Coronary artery (tissue), 2 donors: Measurements from ENCODE around the gene GLRX.

ENCODE experiments used
- DNase-seq: peaks from one replicate; pipeline ENCODE4 v3.0.0-alpha.2; 2017; ENCODE audit warnings: low spot score
- H3K27ac ChIP-seq, 2 donors: fragments of 200-600 bp; sonication (generic); one replicate each; pipeline ENCODE4 v1.5.1; 2016 to 2019
- H3K4me3 ChIP-seq: fragments of 200-600 bp; sonication (generic); 2 replicates; pipeline ENCODE4 v1.5.1; 2016; ENCODE audit warnings: mild to moderate bottlenecking, moderate library complexity
- TF ChIP-seq, protein P1 (sequence below): fragments of 200-600 bp; sonication (generic); IDR thresholded peaks from one replicate; pipeline ENCODE4 v1.5.1; 2019; ENCODE audit warnings: antibody characterized with exemption

The GLRX gene

DNA sequence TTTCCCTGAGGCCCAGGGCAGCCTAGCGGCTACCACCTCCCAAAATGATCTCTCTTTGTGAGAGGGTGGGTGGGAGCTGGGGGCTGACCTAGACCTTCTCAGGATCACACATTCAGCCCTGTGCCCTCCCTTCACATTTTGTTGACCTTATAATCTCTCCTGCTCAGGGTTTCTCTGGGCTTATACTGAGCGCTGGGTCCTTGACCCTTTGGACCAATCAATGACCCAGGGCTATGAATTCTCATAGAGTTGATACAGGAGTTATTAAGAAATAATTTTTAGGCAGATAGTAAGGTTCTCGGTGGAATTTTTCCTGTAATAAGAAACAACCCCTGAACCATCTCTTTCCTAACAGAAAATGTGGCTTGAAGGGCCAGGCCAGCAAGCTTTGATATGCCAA, 22.0 kb downstream of the GLRX start:
- H3K27ac ChIP-seq, result no peak overlapping the region
- DNase-seq, result no peak
- TF ChIP-seq, protein P1, sequence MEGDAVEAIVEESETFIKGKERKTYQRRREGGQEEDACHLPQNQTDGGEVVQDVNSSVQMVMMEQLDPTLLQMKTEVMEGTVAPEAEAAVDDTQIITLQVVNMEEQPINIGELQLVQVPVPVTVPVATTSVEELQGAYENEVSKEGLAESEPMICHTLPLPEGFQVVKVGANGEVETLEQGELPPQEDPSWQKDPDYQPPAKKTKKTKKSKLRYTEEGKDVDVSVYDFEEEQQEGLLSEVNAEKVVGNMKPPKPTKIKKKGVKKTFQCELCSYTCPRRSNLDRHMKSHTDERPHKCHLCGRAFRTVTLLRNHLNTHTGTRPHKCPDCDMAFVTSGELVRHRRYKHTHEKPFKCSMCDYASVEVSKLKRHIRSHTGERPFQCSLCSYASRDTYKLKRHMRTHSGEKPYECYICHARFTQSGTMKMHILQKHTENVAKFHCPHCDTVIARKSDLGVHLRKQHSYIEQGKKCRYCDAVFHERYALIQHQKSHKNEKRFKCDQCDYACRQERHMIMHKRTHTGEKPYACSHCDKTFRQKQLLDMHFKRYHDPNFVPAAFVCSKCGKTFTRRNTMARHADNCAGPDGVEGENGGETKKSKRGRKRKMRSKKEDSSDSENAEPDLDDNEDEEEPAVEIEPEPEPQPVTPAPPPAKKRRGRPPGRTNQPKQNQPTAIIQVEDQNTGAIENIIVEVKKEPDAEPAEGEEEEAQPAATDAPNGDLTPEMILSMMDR, result no peak
- no peak overlapping the region for H3K4me3 ChIP-seq

DNA sequence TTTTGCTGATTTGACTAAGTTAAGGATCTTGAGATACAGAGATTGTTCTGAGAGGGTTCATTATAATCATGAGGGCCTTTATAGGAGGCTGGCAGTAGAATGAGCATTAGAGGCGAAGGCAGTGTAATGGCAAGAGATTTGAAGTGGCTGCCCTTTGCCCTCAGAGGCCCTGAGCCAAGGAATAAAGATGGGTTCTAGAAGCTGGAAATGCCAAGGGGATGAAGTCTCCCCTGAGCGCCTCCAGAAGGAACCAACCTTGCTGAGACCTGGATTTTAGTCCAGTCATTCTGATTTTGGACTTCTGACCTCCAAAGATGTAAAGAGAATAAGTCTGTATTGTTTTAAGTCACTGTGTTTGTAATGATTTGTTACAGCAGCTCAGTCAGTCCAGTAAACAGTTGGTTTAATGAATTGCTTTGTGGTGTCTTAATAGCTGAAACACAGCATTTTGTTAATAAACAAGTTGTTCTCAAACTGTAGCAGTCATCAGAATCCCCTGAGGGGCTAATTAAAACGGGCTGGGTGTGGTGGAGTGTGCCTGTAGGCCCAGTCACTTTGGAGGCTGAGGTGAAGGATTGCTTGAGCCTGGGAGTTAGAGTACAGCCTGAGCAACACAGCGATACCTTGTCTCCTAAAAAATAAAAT, 23.2 kb downstream of the GLRX start:
- DNase-seq, result no peak
- TF ChIP-seq, protein P1, result no peak
- H3K27ac ChIP-seq, result no peak overlapping the region
- H3K4me3 ChIP-seq, result no peak overlapping the region

DNA sequence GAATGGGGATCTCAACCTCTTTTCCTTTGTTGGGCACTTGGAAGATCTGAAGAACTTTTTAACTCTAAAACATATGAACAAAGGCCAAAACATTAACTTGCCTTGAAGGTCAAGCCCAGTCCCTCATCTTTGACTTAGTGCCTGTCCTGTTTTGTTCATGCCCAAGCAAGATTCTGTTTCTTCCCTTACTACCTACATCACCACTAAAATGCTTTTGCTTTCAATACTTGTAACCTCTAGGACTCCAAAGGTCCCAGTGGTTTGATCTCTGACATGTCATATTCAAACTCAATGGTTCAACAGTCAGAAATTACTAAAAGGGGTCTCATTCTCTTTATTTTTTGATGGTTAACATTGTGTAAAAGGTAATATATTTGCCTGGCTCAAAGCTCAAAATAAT, 24.0 kb downstream of the GLRX start:
- TF ChIP-seq, protein P1, result no peak
- no peak for DNase-seq
- Histone ChIP-seq H3K4me3 (no peak overlapping the region), H3K27ac (no peak overlapping the region)

DNA sequence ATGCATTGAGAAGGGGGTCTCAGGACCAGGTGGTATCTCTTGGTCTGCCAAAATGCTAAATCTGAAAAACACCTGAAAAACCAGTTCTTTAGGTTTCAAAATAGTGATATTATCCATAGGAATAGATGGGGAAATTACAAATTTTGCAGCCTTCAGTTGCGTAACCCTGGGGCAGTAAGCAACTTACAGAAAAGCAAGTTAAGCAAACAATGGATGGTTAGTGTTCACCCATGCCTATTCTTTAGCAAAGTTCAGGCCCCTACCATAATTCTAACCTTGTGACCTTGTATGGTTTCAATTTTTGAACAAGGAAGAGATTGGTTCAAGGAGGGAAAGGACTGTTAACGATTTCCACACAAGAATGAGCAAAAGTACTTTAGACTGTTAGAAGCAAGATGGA, 24.5 kb downstream of the GLRX start:
- DNase-seq, result no peak
- Histone ChIP-seq H3K4me3 (no peak overlapping the region), H3K27ac (no peak overlapping the region)
- TF ChIP-seq, protein P1, result no peak

DNA sequence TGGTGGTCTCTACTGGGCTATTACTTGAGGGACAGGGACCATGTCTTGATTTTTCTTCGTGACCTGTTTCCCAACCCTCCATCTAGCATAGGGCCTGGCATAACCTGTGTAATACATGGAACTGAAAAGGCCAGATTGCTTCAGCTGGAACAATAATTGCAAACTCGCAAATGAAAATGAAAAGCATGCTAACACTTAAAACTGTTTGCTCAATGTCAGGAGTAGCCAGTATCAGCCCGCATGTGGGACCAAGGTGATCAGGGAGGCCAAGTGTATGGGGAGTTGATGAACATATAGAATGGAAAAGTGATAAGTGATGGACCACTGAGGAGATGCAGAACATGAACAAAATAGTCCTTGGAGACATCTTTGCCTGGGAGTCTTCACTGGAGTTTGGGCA, 25.2 kb downstream of the GLRX start:
- DNase-seq, result no peak
- Histone ChIP-seq H3K27ac (no peak overlapping the region), H3K4me3 (no peak overlapping the region)
- TF ChIP-seq, protein P1, result no peak

DNA sequence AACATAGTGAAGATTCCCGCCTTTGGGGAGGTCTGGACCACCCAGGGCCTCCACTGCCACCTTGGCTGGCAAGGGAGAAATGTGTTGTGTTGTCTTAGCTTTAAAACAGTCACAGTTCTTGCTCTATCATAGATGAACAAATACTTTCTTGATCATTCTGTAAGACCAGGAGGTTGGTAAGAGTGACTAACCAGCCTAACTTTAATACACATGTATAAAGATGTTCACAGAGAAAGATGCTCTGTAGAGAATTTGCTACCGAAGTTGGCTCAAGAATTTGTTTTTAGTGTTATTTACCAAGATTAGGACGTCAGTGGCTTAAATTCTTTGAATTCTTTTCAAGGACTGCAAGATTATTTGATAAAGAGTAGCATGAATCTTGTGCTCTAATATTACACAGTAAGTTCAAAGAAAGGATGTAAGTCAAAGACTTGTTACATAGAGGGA, 28.4 kb downstream of the GLRX start:
- TF ChIP-seq, protein P1, result no peak
- Histone ChIP-seq H3K27ac (no peak overlapping the region), H3K4me3 (no peak overlapping the region)
- no peak for DNase-seq

DNA sequence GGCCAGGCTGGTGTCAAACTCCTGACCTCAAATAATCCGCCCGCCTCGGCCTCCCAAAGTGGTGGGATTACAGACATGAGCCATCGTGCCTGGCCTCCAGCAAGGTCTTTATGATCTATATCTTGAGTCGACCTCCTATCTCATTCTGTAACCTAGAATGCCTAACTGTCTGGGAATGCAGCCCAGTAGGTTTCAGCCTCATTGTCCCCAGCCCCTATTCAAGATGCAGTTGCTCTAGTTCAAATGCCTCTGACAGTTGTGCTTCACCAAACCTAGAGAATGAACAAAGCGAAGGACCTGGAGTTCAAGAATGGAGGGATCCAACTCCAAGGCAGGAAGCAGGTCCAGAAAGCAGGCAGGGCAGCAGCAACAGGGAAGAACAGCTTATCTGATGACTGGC, 30.8 kb downstream of the GLRX start:
- Histone ChIP-seq H3K27ac (no peak overlapping the region), H3K4me3 (no peak overlapping the region)
- TF ChIP-seq, protein P1, result no peak
- no peak for DNase-seq
